GM19468 (cell line): ENCODE data around the gene ANKRD7.
"Not testable (repeated sequence)": the region's sequence is repeated elsewhere in the genome, so short reads cannot be mapped to it uniquely, and the experiment has no call there.

ENCODE experiments used
- ATAC-seq: cut with Tn5 transposase; IDR thresholded peaks from one replicate; pipeline ENCODE4 v1.9.1; 2021; ENCODE audit warnings: mild to moderate bottlenecking, moderate library complexity, moderate number of reproducible peaks; ENCODE audit not compliant: unreplicated experiment; ENCODE audit errors: extremely low read depth

ANKRD7 gene

GRCh38 chr7:118232837-118233236 is 8.3 kb downstream of the ANKRD7 start:
- ATAC-seq: no peak

DNA sequence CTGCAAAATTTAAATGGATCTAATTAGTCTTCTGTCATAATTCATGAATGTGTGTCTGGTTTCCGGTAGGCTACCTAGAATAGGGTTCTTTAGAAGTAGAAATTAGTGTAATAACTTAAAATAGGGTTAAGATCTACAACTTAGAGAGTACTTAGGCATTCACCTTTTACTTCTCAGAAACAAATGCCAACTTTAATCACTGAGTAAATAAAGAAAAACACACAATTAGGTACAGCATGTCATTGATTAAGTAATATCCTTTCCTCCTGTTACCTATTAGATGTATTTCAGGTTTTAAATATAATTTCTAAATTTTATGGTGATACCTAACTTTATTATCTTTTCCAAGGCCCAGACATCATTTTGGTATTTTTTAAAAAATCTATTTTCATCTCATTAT is 9.3 kb downstream of the ANKRD7 start:
- no peak for ATAC-seq

GRCh38 chr7:118239014-118239413 is 14.5 kb downstream of the ANKRD7 start:
- no peak for ATAC-seq

- not testable (repeated sequence) for ATAC-seq
These were observed 15.8 kb downstream of the ANKRD7 start for GRCh38 chr7:118240320-118240719.

- no peak for ATAC-seq
These were observed 19.2 kb downstream of the ANKRD7 start for GRCh38 chr7:118243695-118244094.

- ATAC-seq: peak; percentile 67
These were observed 20.9 kb downstream of the ANKRD7 start for GRCh38 chr7:118245267-118246040.

DNA sequence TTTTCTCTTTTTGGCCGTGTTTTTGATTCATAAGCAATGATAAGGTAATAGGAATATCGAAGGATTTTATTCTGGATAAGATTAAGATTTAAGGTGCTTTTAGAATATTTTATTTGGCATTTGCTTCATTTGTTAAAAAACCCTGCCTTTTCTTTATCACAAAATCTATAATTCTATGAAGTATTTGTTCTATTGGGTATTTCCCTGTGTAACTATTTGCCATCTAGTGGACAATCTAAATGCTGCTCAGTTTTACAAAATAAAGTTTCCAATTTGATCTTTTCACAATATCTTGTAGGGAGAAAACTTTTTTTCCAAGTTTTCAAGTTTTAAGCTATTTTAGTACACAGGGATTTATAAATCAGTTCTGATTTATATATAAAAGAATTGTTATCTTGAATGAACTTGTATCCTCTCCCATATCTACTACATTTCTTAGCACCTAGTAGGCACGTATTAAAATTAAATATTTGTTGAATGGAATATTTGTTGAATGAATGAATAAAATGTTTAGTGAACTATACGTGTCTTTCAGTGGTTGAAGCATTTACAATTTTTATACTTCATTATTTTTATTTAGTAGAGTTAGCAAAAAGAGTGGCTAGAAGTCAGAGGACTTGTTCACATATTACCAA is 26.5 kb downstream of the ANKRD7 start:
- ATAC-seq: no peak

DNA sequence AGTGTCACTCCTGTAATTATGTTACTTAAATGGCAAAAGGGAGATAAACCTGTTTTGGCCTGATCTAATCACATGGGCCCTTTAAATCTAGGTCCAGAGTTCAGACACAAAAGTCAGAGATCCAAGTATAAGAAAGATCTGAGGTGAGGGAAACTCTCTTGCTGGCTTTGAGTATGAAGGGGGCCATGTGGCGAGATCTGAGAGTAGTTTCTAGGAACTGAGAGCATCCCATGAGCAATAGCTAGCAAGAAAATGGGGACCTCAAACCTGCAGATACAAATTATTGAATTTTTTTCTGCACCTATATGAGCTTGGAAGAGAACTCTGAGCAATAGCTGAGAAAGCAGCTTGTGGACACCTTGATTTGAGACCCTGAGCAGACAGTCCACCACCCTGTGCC is 27.6 kb downstream of the ANKRD7 start:
- no peak for ATAC-seq

- no peak for ATAC-seq
These were observed 34.6 kb downstream of the ANKRD7 start for GRCh38 chr7:118259115-118259514.

DNA sequence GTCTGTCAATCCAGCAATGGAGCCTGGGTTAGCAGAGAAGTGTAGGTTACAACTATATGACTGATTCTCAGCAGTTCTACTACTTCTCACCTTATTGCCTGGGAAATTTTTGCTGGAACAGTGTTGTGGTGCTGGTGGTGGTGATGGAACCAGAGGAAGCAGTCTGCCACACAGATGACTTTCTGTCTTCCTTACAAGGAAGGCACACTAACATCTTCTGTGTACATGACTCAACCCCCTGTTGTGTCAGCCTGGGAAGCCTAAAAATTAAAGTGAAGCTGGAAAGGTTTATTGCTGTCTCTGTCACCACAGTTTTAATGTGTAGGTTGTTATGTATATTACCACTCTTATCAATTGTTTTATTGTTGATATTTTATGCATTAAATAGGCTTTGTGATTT is 40.3 kb downstream of the ANKRD7 start:
- ATAC-seq: no peak

- ATAC-seq: no peak
These were observed 56.0 kb downstream of the ANKRD7 start for GRCh38 chr7:118280319-118281012.

- no peak for ATAC-seq
These were observed 56.7 kb downstream of the ANKRD7 start for GRCh38 chr7:118281196-118281595.

DNA sequence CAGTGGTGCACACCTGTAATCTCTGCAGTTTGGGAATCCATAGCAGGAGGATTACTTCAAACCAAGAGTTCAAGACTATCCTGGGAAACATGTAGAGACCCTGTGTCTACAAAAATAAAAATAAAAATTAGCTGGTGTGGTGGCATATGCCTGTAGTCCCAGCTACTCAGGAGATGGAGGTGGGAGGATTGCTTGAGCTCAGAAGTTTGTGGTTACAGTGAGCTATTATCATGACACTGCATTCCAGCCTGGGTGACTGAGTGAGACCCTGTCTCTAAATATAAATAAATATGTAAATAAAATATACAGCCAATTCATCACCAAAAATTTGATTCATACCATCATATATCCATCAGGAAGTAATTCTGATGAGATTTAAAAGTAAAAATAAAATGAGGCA is 60.9 kb downstream of the ANKRD7 start:
- no peak for ATAC-seq

GRCh38 chr7:118286131-118286530 is 61.6 kb downstream of the ANKRD7 start:
- ATAC-seq: no peak

DNA sequence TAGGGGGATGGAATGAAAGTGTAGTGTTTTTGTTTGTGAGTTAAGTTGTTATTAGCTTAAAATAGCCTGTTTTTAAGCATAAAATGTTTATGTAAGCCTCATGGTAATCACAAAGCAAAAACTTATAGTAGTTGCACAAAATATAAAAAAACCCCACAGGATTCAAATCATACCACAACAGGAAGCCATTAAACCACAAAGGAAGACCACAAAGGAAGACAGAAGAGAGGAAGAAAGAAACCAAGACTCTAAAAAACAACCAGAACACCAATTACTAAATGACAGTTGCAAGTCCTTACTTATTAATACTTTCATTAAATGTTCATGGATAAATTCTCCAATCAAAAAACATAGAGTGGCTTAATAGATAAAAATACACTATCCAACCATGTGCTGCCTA is 63.6 kb downstream of the ANKRD7 start:
- ATAC-seq: no peak

- no peak for ATAC-seq
These were observed 65.0 kb downstream of the ANKRD7 start for GRCh38 chr7:118289476-118289875.
